K562 treated with DMSO at 1 percent for 48 hours (cell line): ENCODE results near the gene SGTB. TPM values are rescaled to one million over a fixed set of nuclear protein-coding genes. Genes with fewer than 3 reads are reported as not detected.

ENCODE experiments used
- total RNA-seq: library from RNA; unstranded; fragments of 300-600 nt; gene quantifications from 2 replicates; pipeline ENCODE4 v1.2.3, GENCODE V29; 2022; ENCODE audit warnings: low replicate concordance; ENCODE audit errors: extremely low read depth

SGTB gene
- total RNA-seq, result not detected in 2 replicates

DNA sequence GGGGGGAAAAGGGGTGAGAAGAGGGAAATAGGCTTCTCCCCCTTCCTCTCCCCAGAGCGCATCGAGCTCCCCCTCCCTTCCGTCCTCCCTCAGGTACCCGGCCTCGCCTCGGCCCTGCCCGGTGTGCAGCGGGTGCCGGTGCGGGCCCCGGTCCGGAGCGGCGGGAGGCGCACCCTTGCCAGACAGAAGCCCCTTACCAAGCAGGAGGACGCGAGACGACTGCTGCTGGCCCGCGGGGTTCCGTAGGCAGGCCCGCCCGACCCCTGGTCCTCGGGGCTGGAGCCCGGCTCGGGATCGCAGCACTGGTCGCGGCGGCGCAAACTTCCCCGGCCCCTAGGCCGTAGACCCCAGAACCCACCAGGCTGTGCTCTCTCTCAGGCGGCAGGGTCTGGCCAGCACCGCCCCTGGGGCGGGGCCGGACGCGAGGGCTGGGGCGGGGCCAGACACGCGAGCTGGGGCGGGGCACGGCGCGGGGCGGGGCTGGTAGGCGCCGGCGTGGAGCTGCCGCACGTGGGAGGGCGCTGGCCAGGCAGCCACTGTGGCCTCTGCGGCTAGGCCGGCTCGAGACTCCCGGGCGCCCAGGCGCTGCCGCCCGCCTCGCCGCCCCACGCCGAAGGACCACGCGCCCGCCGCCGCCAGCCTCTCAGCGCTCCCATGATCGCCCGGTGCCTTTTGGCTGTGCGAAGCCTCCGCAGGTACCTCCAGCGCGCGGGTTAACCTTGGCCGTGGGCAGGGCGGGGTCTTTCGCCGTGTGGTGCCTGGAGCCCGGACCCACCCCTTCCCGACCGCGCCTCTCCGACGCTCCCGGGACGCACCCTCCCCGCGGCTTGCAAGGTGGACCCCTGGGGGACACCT, at the start of gene SGTB, which contains the start of gene NLN:
Gene SGTB, minus strand, starts transcription at position 390 of the 855 bp plus-strand sequence. CDS start 1,302 bp downstream, outside the sequence.
Gene NLN, plus strand, starts transcription at position 486 of the 855 bp plus-strand sequence. Its CDS starts 169 bp downstream, at position 655.

GRCh38 chr5:65624571-65625555, 97.0 kb downstream of the SGTB start, which contains the start of the genes SHLD3 and TRAPPC13:
Gene SHLD3, plus strand, starts transcription at chr5:65625027. Its CDS starts 4,561 bp downstream, at chr5:65629588.
Gene TRAPPC13, plus strand, starts transcription at chr5:65625027. Its CDS starts 34 bp downstream, at chr5:65625061.

GRCh38 chr5:65624025-65624570, 97.8 kb downstream of the SGTB start, which contains the start of gene TRIM23:
Gene TRIM23, minus strand, starts transcription at chr5:65624333. Its CDS starts 59 bp downstream, at chr5:65624274.

Other genes starting within 250 kb of the SGTB start
- gene ADAMTS6, start 240.2 kb downstream of the SGTB start, total RNA-seq, result not detected in 2 replicates
- not detected in 2 replicates for gene CENPK, start 158.9 kb downstream of the SGTB start, total RNA-seq
- not detected in 2 replicates for gene PPWD1, start 158.8 kb downstream of the SGTB start, total RNA-seq
- not detected in 2 replicates for gene TRIM23, start 97.8 kb downstream of the SGTB start, total RNA-seq
- gene SHLD3, start 97.1 kb downstream of the SGTB start, total RNA-seq, result not detected in 2 replicates
- gene TRAPPC13, start 97.1 kb downstream of the SGTB start, total RNA-seq, result not detected in 2 replicates
- gene NLN, start 96 bp upstream of the SGTB start, total RNA-seq, result not detected in 2 replicates
- not detected in 2 replicates for gene ERBIN, start 204.5 kb upstream of the SGTB start, total RNA-seq